Loucy (cell line): ENCODE measurements around the gene FGF12.

Experiments
- H2AFZ ChIP-seq: fragments of 200-600 bp; sonication (generic); 2 replicates; pipeline ENCODE4 v1.6.0; 2016; ENCODE audit warnings: antibody characterized with exemption, mild to moderate bottlenecking, low read length, moderate library complexity
- H3F3A ChIP-seq: fragments of 200-600 bp; 2 replicates; pipeline ENCODE4 v1.6.0; 2016; ENCODE audit warnings: antibody characterized with exemption, low read depth, mild to moderate bottlenecking
- H3K27me3 ChIP-seq: fragments of 200-600 bp; sonication (generic); 2 replicates; pipeline ENCODE4 v1.6.1; 2014; ENCODE audit warnings: low read length, mild to moderate bottlenecking; ENCODE audit not compliant: insufficient read depth, poor library complexity, severe bottlenecking
- H3K36me3 ChIP-seq: fragments of 200-600 bp; sonication (generic); 2 replicates; pipeline ENCODE4 v1.6.1; 2016; ENCODE audit warnings: low read length; ENCODE audit not compliant: insufficient read depth
- H3K4me1 ChIP-seq: fragments of 200-600 bp; sonication (generic); 2 replicates; pipeline ENCODE4 v1.5.1; 2014; ENCODE audit warnings: low read length, mild to moderate bottlenecking; ENCODE audit not compliant: insufficient read depth, poor library complexity, severe bottlenecking
- H3K4me2 ChIP-seq: fragments of 200-600 bp; sonication (generic); 2 replicates; pipeline ENCODE4 v1.6.0; 2014; ENCODE audit warnings: antibody characterized with exemption, low read length, low read depth, mild to moderate bottlenecking; ENCODE audit not compliant: poor library complexity, severe bottlenecking
- H3K4me3 ChIP-seq: fragments of 200-600 bp; sonication (generic); 2 replicates; pipeline ENCODE4 v1.5.1; 2014; ENCODE audit warnings: low read length, mild to moderate bottlenecking, mixed read lengths; ENCODE audit not compliant: poor library complexity, severe bottlenecking
- H3K79me2 ChIP-seq: fragments of 200-600 bp; sonication (generic); 2 replicates; pipeline ENCODE4 v1.6.1; 2014; ENCODE audit warnings: low read length; ENCODE audit not compliant: insufficient read depth
- H3K9ac ChIP-seq: fragments of 200-600 bp; sonication (generic); 2 replicates; pipeline ENCODE4 v1.6.0; 2014; ENCODE audit warnings: mild to moderate bottlenecking, low read depth, low read length, moderate library complexity; ENCODE audit not compliant: poor library complexity, severe bottlenecking
- H3K9me2 ChIP-seq: fragments of 200-600 bp; sonication (generic); replicated peaks from 2 replicates; pipeline ENCODE4 v1.6.1; 2016; ENCODE audit warnings: low read depth, low read length, mixed read lengths
- H3K9me3 ChIP-seq: fragments of 200-600 bp; sonication (generic); 2 replicates; pipeline ENCODE4 v1.6.1; 2014; ENCODE audit warnings: mild to moderate bottlenecking, antibody characterized with exemption, low read length, low read depth; ENCODE audit not compliant: insufficient read depth
- H4K20me1 ChIP-seq: fragments of 200-600 bp; sonication (generic); 2 replicates; pipeline ENCODE4 v1.6.0; 2014; ENCODE audit warnings: antibody characterized with exemption, low read length, mild to moderate bottlenecking; ENCODE audit not compliant: insufficient read depth, poor library complexity, severe bottlenecking
- EZH2phosphoT487 ChIP-seq: fragments of 200-600 bp; IDR thresholded peaks from 2 replicates; pipeline ENCODE4 v1.6.1; 2018; ENCODE audit warnings: antibody characterized with exemption, mild to moderate bottlenecking, moderate library complexity, borderline replicate concordance
- TF ChIP-seq, protein P1 (sequence below): fragments of 200-600 bp; sonication (generic); conservative IDR thresholded peaks from 2 replicates; pipeline ENCODE4 v1.5.1; 2014; ENCODE audit warnings: mild to moderate bottlenecking, antibody characterized with exemption, low read length

FGF12 gene

DNA sequence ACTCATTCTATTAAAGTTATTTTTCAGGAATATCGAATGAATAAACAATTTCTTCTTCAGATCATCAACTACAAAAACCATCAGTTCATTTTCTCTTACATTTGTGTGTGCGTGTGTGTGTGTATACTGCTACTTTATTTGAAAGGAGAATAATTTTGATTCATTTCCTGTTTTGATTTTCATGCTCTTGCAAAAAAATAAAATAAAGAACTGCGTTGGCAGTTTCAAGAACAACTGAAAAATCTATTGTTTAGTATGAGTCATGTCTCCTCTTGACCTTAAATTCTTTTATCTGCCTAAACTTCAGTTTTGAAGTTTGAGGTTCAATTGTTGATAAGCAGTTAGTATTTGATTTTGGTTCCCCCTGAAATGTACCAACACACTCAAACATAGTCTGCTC, 540.8 kb downstream of the FGF12 start:
- H3K4me2 ChIP-seq: no peak overlapping the region
- no peaks in the 10 kb centered on the region for H4K20me1 ChIP-seq
- H2AFZ ChIP-seq: no peak overlapping the region
- H3K9me2 ChIP-seq: no peaks in the 10 kb centered on the region
- TF ChIP-seq, protein P1, sequence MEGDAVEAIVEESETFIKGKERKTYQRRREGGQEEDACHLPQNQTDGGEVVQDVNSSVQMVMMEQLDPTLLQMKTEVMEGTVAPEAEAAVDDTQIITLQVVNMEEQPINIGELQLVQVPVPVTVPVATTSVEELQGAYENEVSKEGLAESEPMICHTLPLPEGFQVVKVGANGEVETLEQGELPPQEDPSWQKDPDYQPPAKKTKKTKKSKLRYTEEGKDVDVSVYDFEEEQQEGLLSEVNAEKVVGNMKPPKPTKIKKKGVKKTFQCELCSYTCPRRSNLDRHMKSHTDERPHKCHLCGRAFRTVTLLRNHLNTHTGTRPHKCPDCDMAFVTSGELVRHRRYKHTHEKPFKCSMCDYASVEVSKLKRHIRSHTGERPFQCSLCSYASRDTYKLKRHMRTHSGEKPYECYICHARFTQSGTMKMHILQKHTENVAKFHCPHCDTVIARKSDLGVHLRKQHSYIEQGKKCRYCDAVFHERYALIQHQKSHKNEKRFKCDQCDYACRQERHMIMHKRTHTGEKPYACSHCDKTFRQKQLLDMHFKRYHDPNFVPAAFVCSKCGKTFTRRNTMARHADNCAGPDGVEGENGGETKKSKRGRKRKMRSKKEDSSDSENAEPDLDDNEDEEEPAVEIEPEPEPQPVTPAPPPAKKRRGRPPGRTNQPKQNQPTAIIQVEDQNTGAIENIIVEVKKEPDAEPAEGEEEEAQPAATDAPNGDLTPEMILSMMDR: no peak
- no peak for TF ChIP-seq EZH2phosphoT487
- no peaks in the 10 kb centered on the region for H3K9me3 ChIP-seq
- no peaks in the 10 kb centered on the region for H3K79me2 ChIP-seq
- no peaks in the 10 kb centered on the region for H3K4me1 ChIP-seq
- no peaks in the 10 kb centered on the region for H3F3A ChIP-seq
- H3K27me3 ChIP-seq: no peaks in the 10 kb centered on the region
- no peaks in the 10 kb centered on the region for H3K36me3 ChIP-seq
- no peak overlapping the region for H3K9ac ChIP-seq
- H3K4me3 ChIP-seq: no peak overlapping the region

DNA sequence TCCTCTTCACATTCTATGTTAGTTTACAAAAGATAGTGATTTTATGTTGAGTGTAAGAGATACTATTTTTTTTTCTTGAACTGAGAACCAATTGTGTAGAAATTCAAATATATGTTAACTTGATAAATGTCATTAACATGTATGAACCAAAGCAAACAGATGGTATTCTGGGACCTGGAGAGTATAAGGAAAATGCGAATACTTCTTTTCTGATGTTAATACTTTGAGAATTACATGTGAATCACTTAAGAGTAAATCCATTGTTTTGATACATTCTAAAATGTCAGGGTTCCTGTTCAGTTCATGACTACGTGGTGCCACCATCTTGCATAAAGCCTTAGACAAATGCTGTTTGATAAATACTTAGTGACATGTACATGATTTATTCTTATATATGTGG, 541.3 kb downstream of the FGF12 start:
- no peak for TF ChIP-seq EZH2phosphoT487
- Histone ChIP-seq H3K27me3 (no peaks in the 10 kb centered on the region), H3K36me3 (no peaks in the 10 kb centered on the region), H3K9me3 (no peaks in the 10 kb centered on the region), H2AFZ (no peak overlapping the region), H3K9ac (no peak overlapping the region), H4K20me1 (no peaks in the 10 kb centered on the region), H3K9me2 (no peaks in the 10 kb centered on the region), H3K79me2 (no peaks in the 10 kb centered on the region), H3K4me3 (no peak overlapping the region), H3F3A (no peaks in the 10 kb centered on the region), H3K4me1 (no peaks in the 10 kb centered on the region), H3K4me2 (no peak overlapping the region)

DNA sequence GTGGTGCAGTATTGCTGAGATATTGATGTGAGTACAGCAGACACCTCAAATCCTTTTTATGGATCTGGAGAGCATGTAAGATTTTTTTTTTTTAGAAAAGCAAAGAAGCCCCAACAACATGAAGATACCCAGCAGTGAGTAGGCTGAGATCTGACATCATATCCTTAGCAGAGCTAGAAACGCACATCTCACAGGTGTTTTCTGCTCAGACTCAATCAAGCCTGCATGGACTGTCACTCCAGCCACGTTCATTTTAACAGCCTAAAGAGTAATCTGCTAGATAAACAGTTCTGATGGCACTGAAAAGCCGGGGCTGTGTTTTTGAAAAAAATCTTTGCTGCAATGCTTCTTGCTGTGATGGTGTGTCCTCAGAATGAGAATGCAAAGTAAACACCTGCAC, 544.2 kb downstream of the FGF12 start:
- Histone ChIP-seq H3K4me1 (no peaks in the 10 kb centered on the region), H4K20me1 (no peaks in the 10 kb centered on the region), H3K9me3 (no peaks in the 10 kb centered on the region), H3K79me2 (no peaks in the 10 kb centered on the region), H3K36me3 (no peaks in the 10 kb centered on the region), H2AFZ (no peak overlapping the region), H3K4me2 (no peak overlapping the region), H3K9me2 (no peaks in the 10 kb centered on the region), H3K9ac (no peak overlapping the region), H3K4me3 (no peak overlapping the region), H3K27me3 (no peaks in the 10 kb centered on the region), H3F3A (no peaks in the 10 kb centered on the region)
- TF ChIP-seq, protein P1: no peak
- no peak for TF ChIP-seq EZH2phosphoT487

DNA sequence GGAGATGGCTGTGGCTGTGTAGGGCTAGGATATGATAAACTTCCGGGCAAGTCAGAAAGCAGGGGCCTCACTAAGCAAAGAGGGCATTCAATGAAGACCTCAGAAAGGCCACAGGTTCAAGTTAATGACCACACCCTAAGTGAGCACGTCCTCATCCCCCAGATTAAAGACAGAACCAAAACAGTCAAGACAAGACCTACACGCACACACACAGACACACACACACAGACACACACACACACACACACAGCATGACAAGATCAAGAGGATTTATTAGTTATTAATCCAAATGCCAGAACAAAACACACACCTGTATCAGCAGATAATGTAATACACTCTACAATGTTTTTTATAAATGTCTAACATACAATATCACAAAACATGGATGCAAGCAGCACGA, 546.2 kb downstream of the FGF12 start:
- Histone ChIP-seq H3K79me2 (no peaks in the 10 kb centered on the region), H2AFZ (no peak overlapping the region), H3K4me1 (no peaks in the 10 kb centered on the region), H3K9ac (no peak overlapping the region), H3K4me3 (no peak overlapping the region), H3K36me3 (no peaks in the 10 kb centered on the region), H3K27me3 (no peaks in the 10 kb centered on the region), H3F3A (no peaks in the 10 kb centered on the region), H3K9me3 (no peaks in the 10 kb centered on the region), H3K4me2 (no peak overlapping the region), H4K20me1 (no peaks in the 10 kb centered on the region), H3K9me2 (no peaks in the 10 kb centered on the region)
- TF ChIP-seq EZH2phosphoT487: no peak
- TF ChIP-seq, protein P1: no peak
